GM18505 (cell line): ENCODE measurements around the gene POLR1H.

Experiments
- ATAC-seq: cut with Tn5 transposase; IDR thresholded peaks from one replicate; pipeline ENCODE4 v1.9.1; 2021; ENCODE audit not compliant: unreplicated experiment
- POLR2A ChIP-seq: IDR thresholded peaks from 4 replicates; pipeline ENCODE4 v1.6.1; 2011; ENCODE audit warnings: borderline replicate concordance; ENCODE audit not compliant: insufficient read depth, insufficient read length; ENCODE audit errors: extremely low read depth

The POLR1H gene

DNA sequence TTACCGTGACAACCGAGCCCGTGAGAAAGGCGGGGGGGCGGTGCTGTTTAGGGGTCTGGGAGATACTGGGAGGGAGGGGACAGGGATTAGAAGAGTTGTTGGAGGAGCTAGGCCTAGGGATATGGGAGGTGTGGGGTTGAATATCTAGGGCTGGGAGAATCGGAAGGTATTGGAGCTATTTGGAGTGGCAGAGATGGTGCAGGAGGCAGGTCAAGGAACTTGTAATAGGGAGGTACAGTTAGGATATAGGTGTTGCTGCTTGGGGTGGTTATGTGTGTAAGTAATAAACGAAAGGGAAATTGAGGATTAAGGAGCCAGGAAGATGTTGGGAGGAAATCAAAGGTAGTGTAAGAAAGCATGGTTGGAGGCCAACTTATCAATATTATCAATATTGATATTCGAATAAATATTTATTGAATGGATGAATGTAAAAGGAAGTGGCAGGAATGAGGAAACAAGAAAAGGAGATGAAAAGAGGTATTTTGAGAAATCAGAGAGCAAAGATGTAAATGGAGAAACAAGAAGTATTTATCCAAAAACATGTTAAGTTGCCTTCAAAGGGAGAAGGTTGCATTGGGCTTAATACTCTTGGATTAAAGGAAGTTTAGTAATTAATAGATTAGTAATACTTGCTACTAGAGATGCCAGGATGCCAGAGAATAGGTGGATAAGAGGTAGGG is 6.5 kb downstream of the POLR1H start:
- no peak for TF ChIP-seq POLR2A
- no peak for ATAC-seq

DNA sequence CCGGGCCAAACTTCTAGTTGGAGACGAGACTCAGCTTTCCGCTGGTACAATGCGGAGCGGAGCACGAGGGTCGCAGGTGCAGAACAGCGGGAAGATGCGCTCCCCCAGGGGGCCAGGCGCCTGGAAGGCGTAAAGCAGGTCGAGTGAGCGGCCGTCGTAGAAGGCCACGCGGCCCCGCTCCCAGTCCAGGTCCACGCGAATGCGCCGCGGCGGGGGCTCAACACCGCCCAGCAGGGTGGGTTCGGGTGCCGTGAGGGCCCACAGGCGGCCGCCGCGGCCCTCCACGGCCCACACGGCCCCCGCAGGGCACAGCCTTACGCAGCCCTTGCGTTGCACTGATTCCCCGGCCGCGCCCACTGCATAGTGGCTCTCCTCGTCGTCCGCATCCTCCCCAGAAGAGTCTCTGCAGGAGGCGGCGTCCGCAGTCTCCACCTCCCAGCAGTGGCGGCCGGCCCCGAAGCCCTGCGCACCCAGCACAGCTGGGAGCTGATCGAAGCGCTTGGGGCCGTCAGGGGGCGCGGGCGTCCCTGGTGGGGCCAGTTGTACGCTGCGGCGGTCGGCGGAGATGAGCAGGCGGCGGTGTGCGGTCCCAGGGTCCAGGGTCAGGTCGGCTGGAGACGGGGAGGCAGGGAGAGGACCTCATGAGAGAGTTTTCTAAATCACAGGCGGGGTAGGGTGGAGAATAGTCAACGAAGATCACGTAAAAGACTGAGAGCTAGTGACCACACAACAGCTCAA is 10.2 kb downstream of the POLR1H start:
- ATAC-seq: no peak
- TF ChIP-seq POLR2A: no peak

- no peak for TF ChIP-seq POLR2A
These were observed 10.8 kb downstream of the POLR1H start for GRCh38 chr6:30071858-30072257.

GRCh38 chr6:30073489-30074235 is 12.6 kb downstream of the POLR1H start:
- TF ChIP-seq POLR2A: no peak
- no peak for ATAC-seq

More at GRCh38 chr6:30071858-30072257, 10.8 kb downstream of the POLR1H start:
- ATAC-seq: no peak

DNA sequence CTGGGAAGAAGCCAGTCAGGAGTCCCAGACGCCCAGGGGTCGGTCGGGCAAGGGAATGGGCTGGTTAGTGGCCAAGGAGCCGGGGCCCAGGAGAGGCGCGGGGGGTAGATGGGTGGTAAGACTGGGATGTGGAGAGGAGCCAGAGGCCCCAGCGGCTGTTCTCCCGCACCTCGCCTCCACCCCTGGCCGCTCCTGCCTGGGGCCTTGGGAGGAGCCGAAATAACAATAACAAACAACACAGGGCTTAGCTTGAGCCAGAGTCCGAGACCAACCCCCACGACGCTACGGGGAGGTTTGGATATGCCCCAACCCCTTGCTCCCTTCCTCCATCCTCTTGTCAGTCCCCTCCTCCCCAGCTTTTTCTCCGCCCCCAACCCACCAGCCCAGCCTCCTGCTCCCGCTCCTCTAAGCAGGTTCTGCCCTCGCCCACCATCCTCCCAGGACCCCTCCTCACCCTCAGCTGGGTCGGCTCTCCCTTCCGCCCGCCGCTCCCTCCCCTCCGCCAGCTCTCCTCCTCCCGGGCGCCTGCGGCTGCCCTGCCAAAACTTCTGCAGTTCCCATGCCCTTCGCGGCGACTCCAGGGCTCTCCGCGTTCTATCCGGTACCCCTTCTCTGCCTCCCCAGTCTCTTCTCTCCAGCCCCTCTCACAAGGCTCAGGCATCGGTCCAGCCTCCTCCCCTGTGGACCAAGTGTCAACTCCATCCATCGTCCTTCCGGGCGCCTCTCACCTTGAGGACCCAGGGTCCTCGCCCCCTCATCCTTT is 13.4 kb downstream of the POLR1H start:
- TF ChIP-seq POLR2A: no peak
- no peak for ATAC-seq

- no peak for ATAC-seq
- TF ChIP-seq POLR2A: no peak
These were observed 14.2 kb downstream of the POLR1H start, which contains the start of gene RNF39 for GRCh38 chr6:30075094-30075789. Gene RNF39 (minus strand): TSS chr6:30075769. CDS start chr6:30075585, 184 bp downstream.

- no peak for TF ChIP-seq POLR2A
- no peak for ATAC-seq
These were observed 15.0 kb downstream of the POLR1H start for GRCh38 chr6:30075790-30076732.

- ATAC-seq: no peak
- TF ChIP-seq POLR2A: no peak
These were observed 16.2 kb downstream of the POLR1H start for GRCh38 chr6:30077218-30077617.

DNA sequence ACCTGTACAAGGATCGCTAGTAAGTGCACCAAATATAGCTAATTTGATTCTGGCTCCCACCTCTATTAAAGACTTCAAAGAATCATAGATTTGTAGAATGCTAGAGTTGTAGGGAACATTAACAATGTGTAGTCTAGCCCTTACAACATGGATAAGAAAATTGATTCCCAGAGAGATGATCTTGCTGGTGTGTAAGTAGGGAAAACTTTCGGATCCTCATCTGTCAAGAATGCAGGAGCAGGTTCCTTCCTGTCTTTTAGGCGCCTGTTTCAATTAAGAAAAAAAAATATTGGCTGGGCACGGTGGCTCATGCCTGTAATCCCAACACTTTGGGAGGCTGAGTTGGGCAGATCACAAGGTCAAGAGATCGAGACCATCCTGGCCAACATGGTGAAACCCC is 26.8 kb downstream of the POLR1H start:
- no peak for TF ChIP-seq POLR2A
- ATAC-seq: no peak

GRCh38 chr6:30091577-30092381 is 30.7 kb downstream of the POLR1H start:
- no peak for TF ChIP-seq POLR2A

More at GRCh38 chr6:30091577-30092381, 30.7 kb downstream of the POLR1H start:
- ATAC-seq: no peak
